Mucosa of gallbladder (tissue), 1 donor: ENCODE results near the gene GPR17. TPM values are rescaled to one million over a fixed set of nuclear protein-coding genes. Genes with fewer than 3 reads are reported as not detected.
A peak's percentile ranks its signal among the peaks of the same experiment; 100 is the strongest.

Source experiments
- DNase-seq: peaks from one replicate; pipeline ENCODE4 v3.0.0-alpha.2; 2020; ENCODE audit warnings: low spot score
- total RNA-seq: library from RNA; stranded (reverse); gene quantifications from one replicate; pipeline ENCODE4 v1.2.1, GENCODE V29; 2021
- donor health status: DM: no; HTN: no; CAD: no.

The GPR17 gene
- total RNA-seq, 1 donor from 2014 or later: 0.17 TPM

GRCh38 chr2:127690696-127691095 lies 44.7 kb downstream of the GPR17 start:
- no peak for DNase-seq

- DNase-seq: no peak
Observed at GRCh38 chr2:127694986-127695385, 49.0 kb downstream of the GPR17 start.

- DNase-seq: peak; percentile 61
Observed at GRCh38 chr2:127695491-127696472, 49.8 kb downstream of the GPR17 start.

GRCh38 chr2:127697482-127698180 lies 51.7 kb downstream of the GPR17 start:
- no peak for DNase-seq

GRCh38 chr2:127698553-127699355 lies 52.8 kb downstream of the GPR17 start:
- no peak for DNase-seq

GRCh38 chr2:127700527-127701192 lies 54.7 kb downstream of the GPR17 start:
- peak; percentile 87 for DNase-seq

- DNase-seq: peak; percentile 94
Observed at GRCh38 chr2:127701193-127701650, 55.3 kb downstream of the GPR17 start, which contains the start of gene SFT2D3. SFT2D3 (plus strand) TSS chr2:127701497; CDS start chr2:127701529, 32 bp downstream.

GRCh38 chr2:127701651-127702394 lies 55.9 kb downstream of the GPR17 start:
- DNase-seq: peak; percentile 76

Other genes with a start within 250 kb of the GPR17 start
- gene PROC, start 227.7 kb upstream of the GPR17 start, total RNA-seq: 3.3 TPM
- 37.7 TPM for gene IWS1, start 119.7 kb upstream of the GPR17 start, total RNA-seq
- gene MYO7B, start 110.5 kb upstream of the GPR17 start, total RNA-seq: 125 TPM
- 104 TPM for gene LIMS2, start 29.4 kb downstream of the GPR17 start, total RNA-seq
- gene SFT2D3, start 55.3 kb downstream of the GPR17 start, total RNA-seq: 7.2 TPM
- gene WDR33, start 165.0 kb downstream of the GPR17 start, total RNA-seq: 49.2 TPM
- 21.4 TPM for gene POLR2D, start 212.0 kb downstream of the GPR17 start, total RNA-seq
- 14.4 TPM for gene AMMECR1L, start 239.8 kb downstream of the GPR17 start, total RNA-seq